ENCODE data around the gene AP3D1. TPM values are rescaled to one million over a fixed set of nuclear protein-coding genes. Genes with fewer than 3 reads are reported as not detected.
"Not testable (repeated sequence)": the region's sequence is repeated elsewhere in the genome, so short reads cannot be mapped to it uniquely, and the experiment has no call there.

AP3D1 gene
- 100 to 1,000 TPM; 109 to 128 TPM for total RNA-seq
- 10 to 100 TPM; 68.8 to 90.0 (median 79.2) TPM for polyA plus RNA-seq (ENCODE audit: insufficient read length in 6 of 6)
- long read RNA-seq, donor 1, full-length matches to known transcripts: 2 of 7 reads
- long read RNA-seq, donor 1, partial matches to known transcripts: 5 of 7 reads
- long read RNA-seq, donor 1, other reads (novel, unspliced or antisense): 0 of 7 reads
- long read RNA-seq, donor 2, full-length matches to known transcripts: 3 of 3 reads
- long read RNA-seq, donor 2, partial matches to known transcripts: 0 of 3 reads
- long read RNA-seq, donor 2, other reads (novel, unspliced or antisense): 0 of 3 reads
- long read RNA-seq, donor 3, full-length matches to known transcripts: 1 of 1 reads
- long read RNA-seq, donor 3, partial matches to known transcripts: 0 of 1 reads
- long read RNA-seq, donor 3, other reads (novel, unspliced or antisense): 0 of 1 reads
- long read RNA-seq, donor 4, partial matches to known transcripts: 12 of 21 reads
- long read RNA-seq, donor 4, other reads (novel, unspliced or antisense): 7 of 21 reads
- long read RNA-seq, donor 5, partial matches to known transcripts: 6 of 7 reads
- long read RNA-seq, donor 5, other reads (novel, unspliced or antisense): 0 of 7 reads
- long read RNA-seq, donor 6: 0 reads
- long read RNA-seq, donor 7, partial matches to known transcripts: 0 of 2 reads
- long read RNA-seq, donor 7, other reads (novel, unspliced or antisense): 0 of 2 reads
- long read RNA-seq, donor 8, partial matches to known transcripts: 11 of 12 reads
- long read RNA-seq, donor 8, other reads (novel, unspliced or antisense): 0 of 12 reads
- long read RNA-seq, donor 9: 0 reads
- long read RNA-seq, donor 10, partial matches to known transcripts: 35 of 44 reads
- long read RNA-seq, donor 10, other reads (novel, unspliced or antisense): 8 of 44 reads
- long read RNA-seq, donor 11: 0 reads
- long read RNA-seq, donor 12, full-length matches to known transcripts: 2 of 2 reads
- long read RNA-seq, donor 12, partial matches to known transcripts: 0 of 2 reads
- long read RNA-seq, donor 12, other reads (novel, unspliced or antisense): 0 of 2 reads

- no peaks in the 10 kb centered on the region for H3K9me3 ChIP-seq
- H3K36me3 ChIP-seq: peaks cover 0 to 18% of the 10 kb centered on the region in 2 donors
- DNase-seq (peak; percentile 98 to 100 (median 100)), ATAC-seq (peak; percentile 96)
- peak within 1 kb of the TSS; percentile 81 to 94 for H3K27ac ChIP-seq
- no peak for TF ChIP-seq CTCF (IDR thresholded peaks at IDR 0.05)
- peak within 1 kb of the TSS; percentile 99 to 100 for H3K4me3 ChIP-seq
- intact Hi-C loops (cut with DNase I): loop anchor here in 1 of 2 donors (10.0 kb wide), 1 partner anchor 83 kb away; the partner anchor contains the start of genes PLEKHJ1 and SF3A2
- H3K27me3 ChIP-seq: no peaks in the 10 kb centered on the region
- H3K4me1 ChIP-seq: peaks cover 13 to 58% of the 10 kb centered on the region in 2 donors
Measured at GRCh38 chr19:2151339-2152229, at the start of gene AP3D1. TSS of gene AP3D1 (minus strand) at chr19:2151566. CDS start at chr19:2151334, 232 bp downstream.

DNA sequence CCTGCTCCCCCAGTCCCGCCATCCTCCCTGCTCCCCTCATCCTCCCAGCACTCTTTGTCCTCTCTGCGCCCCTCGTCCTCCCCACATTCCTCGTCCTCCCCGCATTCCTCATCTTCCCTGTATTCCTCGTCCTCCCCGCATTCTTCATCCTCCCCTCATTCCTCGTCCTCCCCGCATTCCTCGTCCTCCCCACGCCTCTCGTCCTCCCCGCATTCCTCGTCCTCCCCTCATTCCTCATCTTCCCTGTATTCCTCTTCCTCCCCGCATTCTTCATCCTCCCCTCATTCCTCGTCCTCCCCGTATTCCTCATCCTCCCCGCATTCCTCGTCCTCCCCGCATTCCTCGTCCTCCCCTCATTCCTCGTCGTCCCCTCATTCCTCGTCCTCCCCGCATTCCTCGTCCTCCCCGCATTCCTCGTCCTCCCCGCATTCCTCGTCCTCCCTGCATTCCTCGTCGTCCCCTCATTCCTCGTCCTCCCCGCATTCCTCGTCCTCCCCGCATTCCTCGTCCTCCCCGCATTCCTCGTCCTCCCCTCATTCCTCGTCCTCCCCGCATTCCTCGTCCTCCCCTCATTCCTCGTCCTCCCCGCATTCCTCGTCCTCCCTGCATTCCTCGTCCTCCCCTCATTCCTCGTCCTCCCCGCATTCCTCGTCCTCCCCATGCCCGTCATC lies 49.4 kb upstream of the AP3D1 start:
- intact Hi-C loops (cut with DNase I); H3K4me1 ChIP-seq; H3K9me3 ChIP-seq; H3K27me3 ChIP-seq; DNase-seq; H3K27ac ChIP-seq; H3K4me3 ChIP-seq; ATAC-seq: not testable (repeated sequence)
- peaks cover 0 to 81% of the 10 kb centered on the region in 2 donors for H3K36me3 ChIP-seq

GRCh38 chr19:2199861-2200623 lies 48.7 kb upstream of the AP3D1 start:
- Histone ChIP-seq H3K36me3 (peaks cover 0 to 81% of the 10 kb centered on the region in 2 donors), H3K27me3 (no peaks in the 10 kb centered on the region), H3K4me3 (no peak overlapping the region), H3K4me1 (no peaks in the 10 kb centered on the region), H3K9me3 (no peaks in the 10 kb centered on the region), H3K27ac (no peak overlapping the region)
- TF ChIP-seq CTCF (IDR thresholded peaks at IDR 0.05): no peak
- DNase-seq (no peak), ATAC-seq (no peak)
- intact Hi-C loops (cut with DNase I): no loop called here

GRCh38 chr19:2199215-2199614 lies 47.8 kb upstream of the AP3D1 start:
- intact Hi-C loops (cut with DNase I): no loop called here
- Histone ChIP-seq H3K36me3 (peaks cover 0 to 86% of the 10 kb centered on the region in 2 donors), H3K4me1 (no peaks in the 10 kb centered on the region), H3K9me3 (no peaks in the 10 kb centered on the region), H3K27ac (no peak overlapping the region), H3K27me3 (no peaks in the 10 kb centered on the region), H3K4me3 (no peak overlapping the region)
- ATAC-seq (no peak), DNase-seq (no peak)
- no peak for TF ChIP-seq CTCF (IDR thresholded peaks at IDR 0.05)

All from left lung (tissue), 14 donors.